HEK293 (cell line): ENCODE data around the gene RELB.
"Not testable (repeated sequence)": the region's sequence is repeated elsewhere in the genome, so short reads cannot be mapped to it uniquely, and the experiment has no call there.

Source experiments
- CTCF ChIA-PET: fragments of 350-600 bp; formaldehyde crosslinking; extraction: SDS; loops from one replicate; lab custom pipeline; 2021; ENCODE audit warnings: antibody characterized with exemption; lab: Yijun Ruan, JAX
- POLR2A ChIA-PET: fragments of 300-600 bp; formaldehyde crosslinking; extraction: SDS; loops from one replicate; lab custom pipeline; 2020; ENCODE audit warnings: antibody characterized with exemption, inconsistent platforms; lab: Yijun Ruan, JAX
- H3K27ac ChIP-seq: fragments of 200-500 bp; sonication (Bioruptor generic); 2 replicates; pipeline ENCODE4 v1.5.1; 2014; ENCODE audit warnings: low read depth, low read length, control low read depth, inconsistent platforms; ENCODE audit errors: extremely low read depth
- H3K36me3 ChIP-seq, 2 experiments: fragments of 200-500 bp in 1 of 2; sonication (Bioruptor generic) in 1 of 2; 1 replicate in 1 of 2; 2 replicates in 1 of 2; pipeline ENCODE4 v1.5.1; 2014 to 2017; ENCODE audit warnings: inconsistent platforms in 2 of 2, low read length in 2 of 2; ENCODE audit not compliant: control insufficient read depth in 2 of 2, insufficient read depth in 1 of 2
- H3K4me1 ChIP-seq: fragments of 200-500 bp; sonication (Bioruptor generic); 2 replicates; pipeline ENCODE4 v1.5.1; 2014; ENCODE audit warnings: mild to moderate bottlenecking, low read length, inconsistent platforms; ENCODE audit not compliant: control insufficient read depth, insufficient read depth
- H3K4me3 ChIP-seq: 2 replicates; pipeline ENCODE4 v1.5.1; 2011; ENCODE audit warnings: low read depth, mild to moderate bottlenecking, control low read depth, low read length, moderate library complexity
- H3K9me3 ChIP-seq: fragments of 200-500 bp; sonication (Bioruptor generic); 2 replicates; pipeline ENCODE4 v1.5.1; 2014; ENCODE audit warnings: low read depth, low read length, inconsistent platforms; ENCODE audit not compliant: control insufficient read depth, insufficient read depth
- SCRT1 ChIP-seq: fragments of 450-650 bp; formaldehyde crosslinking; IDR thresholded peaks from 2 replicates; pipeline ENCODE4 v1.5.1; 2016; ENCODE audit warnings: missing biosample characterization, missing genetic modification characterization, borderline replicate concordance
- ZEB2 ChIP-seq: fragments of 450-650 bp; formaldehyde crosslinking; IDR thresholded peaks from 2 replicates; pipeline ENCODE4 v1.5.1; 2016; ENCODE audit warnings: missing biosample characterization, missing genetic modification characterization
- ZNF391 ChIP-seq: fragments of 450-650 bp; formaldehyde crosslinking; IDR thresholded peaks from 2 replicates; pipeline ENCODE4 v1.5.1; 2016; ENCODE audit warnings: low read depth, missing biosample characterization, missing genetic modification characterization, borderline replicate concordance
- ZNF580 ChIP-seq: fragments of 450-650 bp; formaldehyde crosslinking; IDR thresholded peaks from 2 replicates; pipeline ENCODE4 v1.5.1; 2016; ENCODE audit warnings: missing biosample characterization, missing genetic modification characterization
- ZNF623 ChIP-seq: fragments of 450-650 bp; formaldehyde crosslinking; IDR thresholded peaks from 2 replicates; pipeline ENCODE4 v1.5.1; 2016; ENCODE audit warnings: missing biosample characterization, missing genetic modification characterization
- ZNF677 ChIP-seq: fragments of 450-650 bp; IDR thresholded peaks from 2 replicates; pipeline ENCODE4 v1.5.0; 2018; ENCODE audit warnings: missing biosample characterization, mild to moderate bottlenecking, missing genetic modification characterization, moderate library complexity
- TF ChIP-seq, protein P1 (sequence below): fragments of 450-650 bp; formaldehyde crosslinking; IDR thresholded peaks from 2 replicates; pipeline ENCODE4 v1.5.1; 2016; ENCODE audit warnings: missing biosample characterization, missing genetic modification characterization, low read depth
- TF ChIP-seq, protein P2 (sequence below): fragments of 450-650 bp; formaldehyde crosslinking; IDR thresholded peaks from 2 replicates; pipeline ENCODE4 v1.5.1; 2017; ENCODE audit warnings: missing biosample characterization, missing genetic modification characterization
- TF ChIP-seq, protein P3 (sequence below): fragments of 450-650 bp; formaldehyde crosslinking; IDR thresholded peaks from 2 replicates; pipeline ENCODE4 v1.5.1; 2016; ENCODE audit warnings: missing biosample characterization, missing genetic modification characterization

The RELB gene

DNA sequence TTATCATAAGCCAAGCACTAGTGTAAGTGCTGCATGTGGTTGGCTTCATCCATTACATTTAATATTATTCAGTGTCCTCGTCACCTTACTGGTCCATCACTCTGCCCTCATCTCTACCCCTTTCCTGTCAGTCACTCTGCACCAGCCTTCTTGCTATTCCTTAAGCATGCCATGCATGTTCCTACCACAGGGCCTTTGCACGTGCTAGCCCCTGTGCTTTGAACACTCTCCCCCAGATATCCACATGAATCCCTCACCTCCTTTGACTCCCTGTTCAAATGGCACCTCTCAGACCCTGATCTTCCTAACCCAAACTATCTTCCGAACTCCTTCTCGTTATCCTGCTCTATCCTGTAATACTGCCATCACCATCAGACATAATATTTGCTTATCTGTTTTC lies 3.2 kb upstream of the RELB start:
- Histone ChIP-seq H3K9me3 (no peaks in the 10 kb centered on the region), H3K4me1 (peaks cover 2% of the 10 kb centered on the region; the same call in 1 of the 2 replicates), H3K36me3 (peaks cover 0 to 4% of the 10 kb centered on the region in 2 experiments; a peak in 2 of 3 replicates), H3K4me3 (no peak overlapping the region), H3K27ac (no peak overlapping the region)
- ChIA-PET CTCF (interaction anchor here (0.6 to 0.7 kb wide), 2 partner anchors 9 to 274 kb away, joined by 3 read pairs; no protein-coding TSS in a partner anchor), POLR2A (interaction anchor here (0.7 kb wide), 2 partner anchors 41 to 113 kb away, joined by 4 read pairs; no protein-coding TSS in a partner anchor)
- TF ChIP-seq ZNF580 (tag by site-specific recombination), result peak; percentile 51; the same call in 1 of the 2 replicates
- TF ChIP-seq ZNF677 (tag by site-specific recombination), result no peak
- TF ChIP-seq ZNF391 (tag by site-specific recombination), result 0 out of 2 replicates have a peak, but pooled peaks have one; percentile 19
- TF ChIP-seq, protein P1, sequence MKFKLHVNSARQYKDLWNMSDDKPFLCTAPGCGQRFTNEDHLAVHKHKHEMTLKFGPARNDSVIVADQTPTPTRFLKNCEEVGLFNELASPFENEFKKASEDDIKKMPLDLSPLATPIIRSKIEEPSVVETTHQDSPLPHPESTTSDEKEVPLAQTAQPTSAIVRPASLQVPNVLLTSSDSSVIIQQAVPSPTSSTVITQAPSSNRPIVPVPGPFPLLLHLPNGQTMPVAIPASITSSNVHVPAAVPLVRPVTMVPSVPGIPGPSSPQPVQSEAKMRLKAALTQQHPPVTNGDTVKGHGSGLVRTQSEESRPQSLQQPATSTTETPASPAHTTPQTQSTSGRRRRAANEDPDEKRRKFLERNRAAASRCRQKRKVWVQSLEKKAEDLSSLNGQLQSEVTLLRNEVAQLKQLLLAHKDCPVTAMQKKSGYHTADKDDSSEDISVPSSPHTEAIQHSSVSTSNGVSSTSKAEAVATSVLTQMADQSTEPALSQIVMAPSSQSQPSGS (tag by site-specific recombination), result no peak
- TF ChIP-seq, protein P2, sequence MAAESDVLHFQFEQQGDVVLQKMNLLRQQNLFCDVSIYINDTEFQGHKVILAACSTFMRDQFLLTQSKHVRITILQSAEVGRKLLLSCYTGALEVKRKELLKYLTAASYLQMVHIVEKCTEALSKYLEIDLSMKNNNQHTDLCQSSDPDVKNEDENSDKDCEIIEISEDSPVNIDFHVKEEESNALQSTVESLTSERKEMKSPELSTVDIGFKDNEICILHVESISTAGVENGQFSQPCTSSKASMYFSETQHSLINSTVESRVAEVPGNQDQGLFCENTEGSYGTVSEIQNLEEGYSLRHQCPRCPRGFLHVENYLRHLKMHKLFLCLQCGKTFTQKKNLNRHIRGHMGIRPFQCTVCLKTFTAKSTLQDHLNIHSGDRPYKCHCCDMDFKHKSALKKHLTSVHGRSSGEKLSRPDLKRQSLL (tag by site-specific recombination), result no peak
- no peak for TF ChIP-seq ZEB2 (tag by site-specific recombination)
- TF ChIP-seq SCRT1 (tag by site-specific recombination), result no peak
- TF ChIP-seq ZNF623 (tag by site-specific recombination), result peak; percentile 100
- TF ChIP-seq, protein P3, sequence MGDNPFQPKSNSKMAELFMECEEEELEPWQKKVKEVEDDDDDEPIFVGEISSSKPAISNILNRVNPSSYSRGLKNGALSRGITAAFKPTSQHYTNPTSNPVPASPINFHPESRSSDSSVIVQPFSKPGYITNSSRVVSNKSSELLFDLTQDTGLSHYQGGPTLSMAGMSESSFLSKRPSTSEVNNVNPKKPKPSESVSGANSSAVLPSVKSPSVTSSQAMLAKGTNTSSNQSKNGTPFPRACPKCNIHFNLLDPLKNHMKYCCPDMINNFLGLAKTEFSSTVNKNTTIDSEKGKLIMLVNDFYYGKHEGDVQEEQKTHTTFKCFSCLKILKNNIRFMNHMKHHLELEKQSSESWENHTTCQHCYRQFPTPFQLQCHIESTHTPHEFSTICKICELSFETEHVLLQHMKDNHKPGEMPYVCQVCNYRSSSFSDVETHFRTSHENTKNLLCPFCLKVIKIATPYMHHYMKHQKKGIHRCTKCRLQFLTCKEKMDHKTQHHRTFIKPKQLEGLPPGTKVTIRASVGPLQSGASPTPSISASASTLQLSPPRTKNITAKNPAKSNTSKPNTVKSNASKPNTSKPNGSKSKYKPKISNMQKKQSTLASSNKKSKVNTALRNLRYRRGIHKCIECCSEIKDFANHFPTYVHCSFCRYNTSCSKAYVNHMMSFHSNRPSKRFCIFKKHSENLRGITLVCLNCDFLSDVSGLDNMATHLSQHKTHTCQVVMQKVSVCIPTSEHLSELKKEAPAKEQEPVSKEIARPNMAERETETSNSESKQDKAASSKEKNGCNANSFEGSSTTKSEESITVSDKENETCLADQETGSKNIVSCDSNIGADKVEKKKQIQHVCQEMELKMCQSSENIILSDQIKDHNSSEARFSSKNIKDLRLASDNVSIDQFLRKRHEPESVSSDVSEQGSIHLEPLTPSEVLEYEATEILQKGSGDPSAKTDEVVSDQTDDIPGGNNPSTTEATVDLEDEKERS (tag by site-specific recombination), result peak; percentile 86; the same call in 1 of the 2 replicates

- POLR2A ChIA-PET, result interaction anchor here (1.3 kb wide), 1 partner anchor 39 kb away, joined by 3 read pairs; the partner anchor contains the start of gene CLASRP
- H3K27ac ChIP-seq, H3K9me3 ChIP-seq, H3K4me1 ChIP-seq, H3K36me3 ChIP-seq, H3K4me3 ChIP-seq: not testable (repeated sequence)
- CTCF ChIA-PET, result interaction anchor here (3.8 kb wide), 1 partner anchor 10 kb away, joined by 22 read pairs; no protein-coding TSS in a partner anchor
Observed at GRCh38 chr19:44999131-44999925, 1.9 kb upstream of the RELB start.

GRCh38 chr19:45000665-45001064 lies 599 bp upstream of the RELB start:
- H3K4me3 ChIP-seq, H3K4me1 ChIP-seq, H3K27ac ChIP-seq, H3K9me3 ChIP-seq, H3K36me3 ChIP-seq: not testable (repeated sequence)
- ChIA-PET POLR2A (interaction anchor here (1.4 kb wide), 1 partner anchor 177 kb away, joined by 7 read pairs; the partner anchor contains the start of genes BLOC1S3 and TRAPPC6A), CTCF (interaction anchor here (1.0 to 3.8 kb wide), 4 partner anchors 12 to 60 kb away, joined by 3 to 22 read pairs (median 4); no protein-coding TSS in a partner anchor)
